GM12878 (cell line): ENCODE results near the gene CLPTM1L. TPM values are rescaled to one million over a fixed set of nuclear protein-coding genes. Genes with fewer than 3 reads are reported as not detected.
A peak's percentile ranks its signal among the peaks of the same experiment; 100 is the strongest.

Source experiments
- ATAC-seq: fragments of 200-7000 bp; cut with Tn5 transposase; 3 replicates; pipeline ENCODE4 v1.9.1; 2020; ENCODE audit warnings: mild to moderate bottlenecking, moderate library complexity
- BruUV-seq: library from RNA; stranded (reverse); fragments of 400-500 nt; replicated peaks from 2 replicates; lab custom pipeline; 2021; lab: Mats Ljungman, UMichigan
- CTCF ChIA-PET: fragments of 300-600 bp; sonication (Branson Sonifier 250); formaldehyde crosslinking; extraction: SDS; loops from one replicate; lab custom pipeline; 2021; ENCODE audit warnings: inconsistent platforms; lab: Yijun Ruan, JAX
- POLR2A ChIA-PET: fragments of 350-600 bp; formaldehyde crosslinking; extraction: SDS; loops from one replicate; lab custom pipeline; 2021; ENCODE audit warnings: inconsistent platforms; lab: Charles Lee
- RAD21 ChIA-PET: fragments of 300-600 bp; sonication (Branson Sonifier 250); formaldehyde crosslinking; loops from one replicate; lab custom pipeline; 2023; ENCODE audit warnings: antibody characterized with exemption; ENCODE audit not compliant: unreplicated experiment; lab: Charles Lee
- SMC1A ChIA-PET: fragments of 300-600 bp; sonication (Branson Sonifier 250); formaldehyde crosslinking; loops from one replicate; lab custom pipeline; 2023; ENCODE audit not compliant: unreplicated experiment, uncharacterized antibody; lab: Charles Lee
- DNase-seq: peaks from one replicate; pipeline ENCODE4 v3.0.0-alpha.2; 2011; ENCODE audit warnings: low read depth, low spot score
- FAIRE-seq: peaks from 3 replicates; lab custom pipeline; 2011; peaks lifted over from hg19 to GRCh38; lab: Jason Lieb, UNC
- H2AFZ ChIP-seq: 2 replicates; pipeline ENCODE4 v1.6.0; 2011; ENCODE audit warnings: low read depth, low read length, control low read depth; ENCODE audit not compliant: control insufficient read depth
- H3K27ac ChIP-seq: 2 replicates; pipeline ENCODE4 v1.5.1; 2011; ENCODE audit warnings: control low read depth; ENCODE audit not compliant: control insufficient read depth, insufficient read depth
- H3K27me3 ChIP-seq, 2 experiments: replicated peaks in 1 of 2; 2 replicates each; pipeline versions ENCODE4 v1.6.0 to v1.6.1; 2011; ENCODE audit warnings: low read length in 1 of 2; ENCODE audit not compliant: control insufficient read depth in 2 of 2, insufficient read depth in 2 of 2
- H3K36me3 ChIP-seq, 2 experiments: 2 replicates each; pipeline ENCODE4 v1.5.1; 2011; ENCODE audit warnings: low read length in 1 of 2; ENCODE audit not compliant: control insufficient read depth in 2 of 2, insufficient read depth in 2 of 2
- H3K4me1 ChIP-seq: 2 replicates; pipeline ENCODE4 v1.6.1; 2011; ENCODE audit warnings: mild to moderate bottlenecking, low read length, moderate library complexity, mixed read lengths; ENCODE audit not compliant: control insufficient read depth, insufficient read depth
- H3K4me2 ChIP-seq: 2 replicates; pipeline ENCODE4 v1.6.0; 2011; ENCODE audit warnings: control low read depth; ENCODE audit not compliant: control insufficient read depth, insufficient read depth
- H3K4me3 ChIP-seq: fragments of 200-600 bp; sonication (generic); 2 replicates; pipeline ENCODE4 v1.5.1; 2016
- H3K79me2 ChIP-seq: 2 replicates; pipeline ENCODE4 v1.6.0; 2011; ENCODE audit warnings: low read length; ENCODE audit not compliant: control insufficient read depth, insufficient read depth
- H3K9ac ChIP-seq: 2 replicates; pipeline ENCODE4 v1.8.0; 2011; ENCODE audit warnings: low read length, control low read depth, mixed read lengths; ENCODE audit not compliant: control insufficient read depth, insufficient read depth
- H3K9me3 ChIP-seq: replicated peaks from 3 replicates; pipeline ENCODE4 v1.5.1; 2011; ENCODE audit warnings: mild to moderate bottlenecking, low read length; ENCODE audit not compliant: control insufficient read depth, insufficient read depth
- H4K20me1 ChIP-seq: 2 replicates; pipeline ENCODE4 v1.6.0; 2011; ENCODE audit not compliant: control insufficient read depth, insufficient read depth
- CREB1 ChIP-seq: IDR thresholded peaks from 2 replicates; pipeline ENCODE4 v1.6.1; 2012; ENCODE audit warnings: low read depth, mild to moderate bottlenecking, inconsistent platforms
- EGR1 ChIP-seq, 2 experiments: IDR thresholded peaks; 1 replicate in 1 of 2; 2 replicates in 1 of 2; pipeline ENCODE4 v1.6.1; 2011 to 2012; ENCODE audit warnings: low read depth in 2 of 2, low read length in 2 of 2, borderline replicate concordance in 1 of 2, mild to moderate bottlenecking in 1 of 2, moderate library complexity in 1 of 2
- IRF4 ChIP-seq: IDR thresholded peaks from 2 replicates; pipeline ENCODE4 v1.6.1; 2011; ENCODE audit warnings: low read depth, low read length
- MTA2 ChIP-seq: fragments of 450-650 bp; IDR thresholded peaks from 2 replicates; pipeline ENCODE4 v1.6.1; 2016; ENCODE audit warnings: low read depth, mild to moderate bottlenecking, moderate library complexity
- POLR2A ChIP-seq: IDR thresholded peaks from 2 replicates; pipeline ENCODE4 v1.6.1; 2011; ENCODE audit warnings: low read depth, mild to moderate bottlenecking, low read length
- RFX5 ChIP-seq: IDR thresholded peaks from 2 replicates; pipeline ENCODE4 v1.6.1; 2011; ENCODE audit warnings: low read depth, low read length, improper control_type of control experiment
- WGBS: methylation state at CpG from one replicate; pipeline ENCODE4 v1.1.6; 2016; ENCODE audit warnings: low lambda C conversion rate; ENCODE audit not compliant: insufficient replicate concordance, insufficient coverage; ENCODE audit errors: missing lambda C conversion rate; 5-methylcytosine and 5-hydroxymethylcytosine counted together
- in situ Hi-C: fragments of 300-500 bp; cut with MboI; formaldehyde crosslinking; loops from 9 replicates; pipeline ENCODE4 v1.14.3; 2018; ENCODE audit warnings: mixed read lengths
- intact Hi-C: fragments of 100-400 bp; cut with micrococcal nuclease; formaldehyde crosslinking; loops from one replicate; pipeline ENCODE4 v1.14.2; 2022; ENCODE audit not compliant: unreplicated experiment
- polyA plus RNA-seq, 11 experiments: library from polyadenylated mRNA; depleted of rRNA in 4 of 11; unstranded in 6 of 11; stranded (reverse) in 5 of 11; fragments of >200 nt; fragmentation: Nextera tagmentation in 4 of 11; fragmentation: Illumina TruSeq in 1 of 11; extraction: Ambion mirVana in 4 of 11; extraction: Trizol in 1 of 11; gene quantifications; 1 replicate in 1 of 11; 2 replicates in 10 of 11; pipeline versions ENCODE4 v1.2.1 to v1.2.3, GENCODE V29; 2011 to 2016; ENCODE audit warnings: inconsistent platforms in 2 of 11, missing spikeins in 2 of 11, low read depth in 1 of 11
- total RNA-seq, 4 experiments: library from RNA; depleted of rRNA in 3 of 4; stranded (reverse); fragments of >200 nt in 3 of 4; fragmentation: Illumina TruSeq in 1 of 4; extraction: Trizol in 1 of 4; gene quantifications; 2 replicates each; pipeline versions ENCODE4 v1.2.1 to v1.2.3, GENCODE V29; 2013 to 2021
- TF ChIP-seq, protein P1 (sequence below): fragments of 450-650 bp; IDR thresholded peaks from 2 replicates; pipeline ENCODE4 v1.6.1; 2014; ENCODE audit warnings: mild to moderate bottlenecking
- TF ChIP-seq, protein P2 (sequence below): fragments of 150-350 bp; IDR thresholded peaks from 2 replicates; pipeline ENCODE4 v1.6.1; 2014; ENCODE audit warnings: mild to moderate bottlenecking, low read depth, low read length

CLPTM1L gene
- total and polyA plus RNA-seq, 10 of the 15 experiments (the other 5 are each of a cell fraction or from before 2014, with no cell fraction given), result 2.9 to 278 (median 135) TPM

- no peaks in the 10 kb centered on the region for H3K4me1 ChIP-seq
- no peaks in the 10 kb centered on the region for H3K79me2 ChIP-seq
- DNase-seq, result no peak
- ChIA-PET POLR2A (no interaction called here), RAD21 (no interaction called here), CTCF (no interaction called here), SMC1A (no interaction called here)
- H3K36me3 ChIP-seq, result peaks cover 16 to 60% of the 10 kb centered on the region in 2 experiments
- no TSS peak for BruUV-seq
- H3K9ac ChIP-seq, result no peak overlapping the region
- peaks cover 2% of the 10 kb centered on the region; the same call in 1 of the 2 replicates for H4K20me1 ChIP-seq
- no peak overlapping the region for H3K4me3 ChIP-seq
- TF ChIP-seq MTA2 (no peak), RFX5 (no peak), EGR1 (IDR thresholded peaks at IDR 0.05; ENCODE audit: borderline replicate concordance in 1 of 2, low read depth in 2 of 2, low read length in 2 of 2) (no peak), POLR2A (peak; percentile 26; the same call in 1 of the 2 replicates), CREB1 (no peak), IRF4 (no peak)
- TF ChIP-seq, protein P1, sequence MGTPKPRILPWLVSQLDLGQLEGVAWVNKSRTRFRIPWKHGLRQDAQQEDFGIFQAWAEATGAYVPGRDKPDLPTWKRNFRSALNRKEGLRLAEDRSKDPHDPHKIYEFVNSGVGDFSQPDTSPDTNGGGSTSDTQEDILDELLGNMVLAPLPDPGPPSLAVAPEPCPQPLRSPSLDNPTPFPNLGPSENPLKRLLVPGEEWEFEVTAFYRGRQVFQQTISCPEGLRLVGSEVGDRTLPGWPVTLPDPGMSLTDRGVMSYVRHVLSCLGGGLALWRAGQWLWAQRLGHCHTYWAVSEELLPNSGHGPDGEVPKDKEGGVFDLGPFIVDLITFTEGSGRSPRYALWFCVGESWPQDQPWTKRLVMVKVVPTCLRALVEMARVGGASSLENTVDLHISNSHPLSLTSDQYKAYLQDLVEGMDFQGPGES, result no peak
- TF ChIP-seq, protein P2, sequence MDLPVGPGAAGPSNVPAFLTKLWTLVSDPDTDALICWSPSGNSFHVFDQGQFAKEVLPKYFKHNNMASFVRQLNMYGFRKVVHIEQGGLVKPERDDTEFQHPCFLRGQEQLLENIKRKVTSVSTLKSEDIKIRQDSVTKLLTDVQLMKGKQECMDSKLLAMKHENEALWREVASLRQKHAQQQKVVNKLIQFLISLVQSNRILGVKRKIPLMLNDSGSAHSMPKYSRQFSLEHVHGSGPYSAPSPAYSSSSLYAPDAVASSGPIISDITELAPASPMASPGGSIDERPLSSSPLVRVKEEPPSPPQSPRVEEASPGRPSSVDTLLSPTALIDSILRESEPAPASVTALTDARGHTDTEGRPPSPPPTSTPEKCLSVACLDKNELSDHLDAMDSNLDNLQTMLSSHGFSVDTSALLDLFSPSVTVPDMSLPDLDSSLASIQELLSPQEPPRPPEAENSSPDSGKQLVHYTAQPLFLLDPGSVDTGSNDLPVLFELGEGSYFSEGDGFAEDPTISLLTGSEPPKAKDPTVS, result no peak
- intact Hi-C loops, result no loop called here
- H3K27me3 ChIP-seq, result no peaks in the 10 kb centered on the region
- in situ Hi-C loops, result no loop called here
- FAIRE-seq, result no peak
- no peak for ATAC-seq
- no peak overlapping the region for H3K27ac ChIP-seq
- WGBS, result 95% methylated on average over 19 of the region's 19 CpGs
- H2AFZ ChIP-seq, result no peak overlapping the region
- H3K4me2 ChIP-seq, result no peak overlapping the region
- no peaks in the 10 kb centered on the region for H3K9me3 ChIP-seq
These were observed 9.3 kb downstream of the CLPTM1L start for GRCh38 chr5:1335540-1336095.
